Sigmoid colon (tissue), 4 donors: Measurements from ENCODE around the gene SCART1.
"Not testable (repeated sequence)": the region's sequence is repeated elsewhere in the genome, so short reads cannot be mapped to it uniquely, and the experiment has no call there.

Experiments
- EP300 ChIP-seq, 4 donors: sonication (generic); formaldehyde crosslinking; IDR thresholded peaks; one replicate each; pipeline ENCODE4 v1.6.1; 2017; ENCODE audit warnings: antibody characterized with exemption in 4 of 4
- POLR2A ChIP-seq, 2 donors: fragments of 450-650 bp; IDR thresholded peaks; one replicate each; pipeline ENCODE4 v1.6.1; 2016; ENCODE audit warnings: antibody characterized with exemption in 2 of 2, mild to moderate bottlenecking in 2 of 2, moderate library complexity in 2 of 2
- POLR2AphosphoS5 ChIP-seq, 4 donors: sonication (generic); formaldehyde crosslinking; IDR thresholded peaks; one replicate each; pipeline ENCODE4 v1.6.1; 2017; ENCODE audit warnings: antibody characterized with exemption in 4 of 4
- TF ChIP-seq, protein P1 (sequence below), 4 experiments: fragments of 450-650 bp in 3 of 4; fragments of 200-600 bp in 1 of 4; IDR thresholded peaks; one replicate each; pipeline ENCODE4 v1.5.1; 2016 to 2019; ENCODE audit warnings: antibody characterized with exemption in 4 of 4, mild to moderate bottlenecking in 3 of 4, moderate library complexity in 2 of 4

DNA sequence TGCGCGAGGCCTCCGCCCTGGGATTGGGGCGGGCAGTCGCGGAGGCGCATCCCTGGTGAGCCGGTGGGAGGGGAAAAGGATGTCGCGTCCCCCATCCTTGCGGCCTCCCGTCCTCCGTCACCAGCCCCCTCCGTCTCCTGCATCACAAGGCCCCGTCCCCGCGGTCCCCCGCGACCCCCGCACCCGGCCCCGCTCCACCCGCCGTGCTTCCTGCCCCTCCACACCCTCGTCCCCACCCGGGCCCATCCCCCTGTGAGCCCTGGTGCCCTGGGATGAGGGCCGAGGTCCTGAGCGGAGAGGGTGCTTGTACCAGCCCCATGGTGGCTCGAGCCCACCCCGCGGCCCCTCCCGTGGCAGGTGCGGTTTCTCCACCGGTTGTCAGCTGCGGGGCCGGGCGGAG, 29.1 kb upstream of the SCART1 start, which contains the start of gene SPRN:
- TF ChIP-seq, protein P1, sequence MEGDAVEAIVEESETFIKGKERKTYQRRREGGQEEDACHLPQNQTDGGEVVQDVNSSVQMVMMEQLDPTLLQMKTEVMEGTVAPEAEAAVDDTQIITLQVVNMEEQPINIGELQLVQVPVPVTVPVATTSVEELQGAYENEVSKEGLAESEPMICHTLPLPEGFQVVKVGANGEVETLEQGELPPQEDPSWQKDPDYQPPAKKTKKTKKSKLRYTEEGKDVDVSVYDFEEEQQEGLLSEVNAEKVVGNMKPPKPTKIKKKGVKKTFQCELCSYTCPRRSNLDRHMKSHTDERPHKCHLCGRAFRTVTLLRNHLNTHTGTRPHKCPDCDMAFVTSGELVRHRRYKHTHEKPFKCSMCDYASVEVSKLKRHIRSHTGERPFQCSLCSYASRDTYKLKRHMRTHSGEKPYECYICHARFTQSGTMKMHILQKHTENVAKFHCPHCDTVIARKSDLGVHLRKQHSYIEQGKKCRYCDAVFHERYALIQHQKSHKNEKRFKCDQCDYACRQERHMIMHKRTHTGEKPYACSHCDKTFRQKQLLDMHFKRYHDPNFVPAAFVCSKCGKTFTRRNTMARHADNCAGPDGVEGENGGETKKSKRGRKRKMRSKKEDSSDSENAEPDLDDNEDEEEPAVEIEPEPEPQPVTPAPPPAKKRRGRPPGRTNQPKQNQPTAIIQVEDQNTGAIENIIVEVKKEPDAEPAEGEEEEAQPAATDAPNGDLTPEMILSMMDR (IDR thresholded peaks at IDR 0.05) = not testable (repeated sequence)
- not testable (repeated sequence) for TF ChIP-seq POLR2A, POLR2AphosphoS5, EP300 (IDR thresholded peaks at IDR 0.05)
